NCI-H1694 treated with DMSO at 0.1 percent for 48 hours (cell line): Measurements from ENCODE around the gene INSM2.

Experiments
- DNase-seq: peaks from one replicate; lab custom pipeline; 2025; lab: John Stamatoyannopoulos, UW

The INSM2 gene

GRCh38 chr14:35543006-35543405, 9.0 kb downstream of the INSM2 start:
- DNase-seq = no peak

DNA sequence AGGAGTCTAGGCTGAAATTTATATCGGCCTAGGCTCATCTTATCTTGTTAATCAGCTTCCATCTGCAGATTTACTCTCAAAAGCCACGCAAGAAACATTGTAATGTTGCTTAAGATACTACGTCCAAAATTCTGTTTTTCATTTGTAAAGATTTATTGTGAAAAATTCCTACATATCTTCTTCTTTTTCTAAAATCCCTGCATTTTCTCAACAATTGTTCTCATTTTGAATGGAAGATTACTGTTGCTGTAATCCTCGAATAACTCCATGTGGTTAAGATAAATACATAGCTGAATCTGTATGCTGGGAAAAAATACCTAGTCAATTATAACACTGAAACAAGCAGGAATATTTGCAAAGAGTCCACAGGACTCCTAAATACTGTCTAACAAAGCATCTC, 15.6 kb downstream of the INSM2 start:
- DNase-seq = no peak

GRCh38 chr14:35551081-35551480, 17.1 kb downstream of the INSM2 start:
- DNase-seq = no peak

- no peak for DNase-seq
Measured at GRCh38 chr14:35553808-35554207, 19.8 kb downstream of the INSM2 start.

- no peak for DNase-seq
Measured at GRCh38 chr14:35556548-35556947, 22.6 kb downstream of the INSM2 start.

- no peak for DNase-seq
Measured at GRCh38 chr14:35557221-35557747, 23.3 kb downstream of the INSM2 start.

DNA sequence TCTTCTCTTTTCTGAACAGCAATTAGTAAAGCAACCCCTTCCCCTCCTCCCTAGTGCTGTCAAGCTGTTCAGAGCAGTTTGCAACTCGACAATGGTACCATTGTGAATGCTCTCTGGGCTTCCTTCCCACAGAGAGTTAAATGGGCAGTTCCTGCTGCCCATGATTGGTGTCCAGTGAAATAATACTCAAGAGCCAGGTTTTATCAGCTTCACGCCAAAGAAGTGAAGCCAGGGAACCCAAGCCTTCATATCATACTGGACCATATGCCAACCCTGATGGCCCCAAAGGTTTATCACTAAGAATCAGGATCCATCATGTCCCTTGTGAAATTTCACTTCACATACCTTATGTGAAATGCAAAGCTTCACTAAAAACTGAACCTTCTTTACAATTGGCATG, 24.7 kb downstream of the INSM2 start:
- no peak for DNase-seq

DNA sequence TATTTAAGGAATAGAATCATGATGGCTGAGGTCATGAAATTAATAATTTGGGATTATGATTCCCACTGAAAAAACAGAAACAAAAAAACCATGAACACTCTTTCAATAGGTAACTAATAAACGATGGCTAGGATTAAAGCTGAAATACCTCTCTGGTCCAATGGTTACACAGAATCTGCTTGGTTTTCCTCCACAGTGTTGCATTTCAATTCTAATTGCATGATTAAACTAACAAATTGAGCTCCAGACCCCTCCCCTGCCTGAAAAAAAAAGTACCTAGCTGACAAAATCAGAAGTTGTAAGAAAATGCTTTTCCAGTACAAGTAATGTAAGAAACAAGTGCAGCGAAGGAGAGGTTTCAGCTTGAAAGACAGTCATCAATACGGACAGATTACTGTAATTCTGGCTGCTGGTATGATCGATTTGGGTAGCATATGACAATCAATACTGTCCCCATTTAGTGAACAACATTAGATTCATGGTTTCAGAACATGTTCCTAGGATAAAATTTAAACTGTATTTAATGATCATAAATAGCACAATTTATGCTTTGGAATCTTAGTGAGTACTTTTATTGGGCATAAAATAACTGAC, 32.0 kb downstream of the INSM2 start:
- DNase-seq = no peak

DNA sequence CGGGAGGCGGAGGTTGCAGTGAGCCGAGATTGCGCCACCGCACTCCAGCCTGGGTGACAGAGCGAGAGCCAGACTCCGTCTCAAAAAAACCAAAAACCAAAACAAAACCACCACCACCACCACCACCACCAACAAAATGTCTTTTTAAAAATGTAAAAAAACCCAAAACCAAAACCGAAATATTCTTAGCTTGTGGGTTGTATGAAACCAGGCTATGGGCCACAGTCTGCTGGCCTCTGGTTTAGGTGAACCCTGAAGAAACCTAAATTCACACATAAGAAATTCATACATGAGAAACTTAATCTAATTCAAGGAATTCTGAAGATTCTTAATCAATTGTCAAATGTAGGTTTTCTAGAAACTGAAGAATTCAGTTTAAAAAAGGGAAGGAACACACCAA, 37.6 kb downstream of the INSM2 start:
- DNase-seq = no peak

DNA sequence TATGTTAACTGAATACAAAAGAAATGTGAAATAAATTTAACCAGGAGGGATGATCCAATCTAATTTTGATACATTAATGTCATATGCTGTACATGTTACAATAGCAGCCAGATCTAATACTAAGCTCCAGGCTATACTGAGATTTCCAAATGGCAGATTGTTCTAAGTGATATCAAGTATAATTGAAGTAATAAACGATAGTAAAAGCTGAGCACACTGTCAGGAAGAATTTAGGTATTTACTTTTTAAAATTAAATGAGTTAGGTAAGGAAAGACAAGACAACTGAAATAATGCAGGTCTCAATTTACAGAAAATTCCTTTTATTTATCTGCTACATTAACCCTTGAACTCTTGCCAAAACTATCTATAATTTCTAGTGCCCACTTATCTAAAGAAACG, 39.9 kb downstream of the INSM2 start:
- no peak for DNase-seq

DNA sequence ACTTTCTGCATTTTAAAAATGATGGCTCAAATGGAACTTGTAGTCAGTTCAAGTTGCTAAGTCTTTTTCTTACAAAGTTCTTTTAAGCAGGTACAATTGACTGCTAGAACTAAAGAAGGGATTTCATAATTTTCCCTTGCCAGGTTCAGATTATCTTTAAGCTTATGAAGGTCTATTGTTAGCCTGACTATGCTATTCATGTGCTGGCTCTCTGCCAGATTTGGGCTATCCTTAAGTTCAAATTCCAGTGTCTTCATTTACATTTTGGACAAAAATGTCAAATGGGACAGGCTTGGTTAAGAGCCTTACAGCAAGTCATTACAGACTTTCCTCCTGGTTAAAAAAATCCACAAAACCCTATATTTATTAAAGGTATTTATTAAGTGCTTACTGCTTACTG, 42.3 kb downstream of the INSM2 start:
- no peak for DNase-seq

DNA sequence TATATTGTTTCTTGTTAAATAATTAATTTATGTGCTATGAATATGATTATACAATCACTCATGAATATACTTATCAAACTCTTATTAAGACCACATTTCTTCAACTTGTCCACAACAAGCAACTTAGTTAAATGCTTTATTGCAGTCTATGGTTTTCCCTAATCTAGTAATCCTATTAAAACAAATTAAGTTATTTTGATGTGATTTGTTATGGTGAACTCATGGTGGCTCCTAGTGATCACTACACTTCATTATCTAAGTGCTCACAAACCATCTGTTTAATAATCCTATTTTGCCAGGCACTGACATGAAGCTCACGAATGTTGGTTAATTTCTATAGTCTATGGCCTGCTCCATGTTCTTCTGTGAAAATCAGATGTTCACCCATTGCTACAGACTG, 42.9 kb downstream of the INSM2 start:
- DNase-seq = no peak

- DNase-seq = no peak
Measured at GRCh38 chr14:35578135-35578534, 44.2 kb downstream of the INSM2 start.

- DNase-seq = no peak
Measured at GRCh38 chr14:35578639-35579038, 44.7 kb downstream of the INSM2 start.
